Stimulated activated CD8-positive, alpha-beta memory T cell treated with anti-CD3 and anti-CD28 coated beads, Interleukin-2, amount 100 ng/mL, for 1 hour (primary cell): Measurements from ENCODE around the gene CRACR2A.

Experiments used
- DNase-seq, 2 donors: peaks; one replicate each; pipeline ENCODE4 v3.0.0-alpha.2; 2020; ENCODE audit warnings: low read depth in 2 of 2

CRACR2A gene

GRCh38 chr12:3622021-3622821 lies 130.7 kb downstream of the CRACR2A start:
- no peak for DNase-seq

GRCh38 chr12:3620856-3621255 lies 132.1 kb downstream of the CRACR2A start:
- DNase-seq: no peak

GRCh38 chr12:3617565-3617964 lies 135.3 kb downstream of the CRACR2A start:
- DNase-seq: no peak

GRCh38 chr12:3615862-3616261 lies 137.0 kb downstream of the CRACR2A start:
- DNase-seq: no peak

GRCh38 chr12:3614806-3615466 lies 138.0 kb downstream of the CRACR2A start:
- DNase-seq: no peak

- DNase-seq: no peak
Observed at GRCh38 chr12:3613641-3614395, 139.1 kb downstream of the CRACR2A start.

GRCh38 chr12:3611860-3612703 lies 140.8 kb downstream of the CRACR2A start:
- no peak for DNase-seq

- no peak for DNase-seq
Observed at GRCh38 chr12:3607821-3608220, 145.1 kb downstream of the CRACR2A start.

- no peak for DNase-seq
Observed at GRCh38 chr12:3607039-3607720, 145.7 kb downstream of the CRACR2A start.

- no peak for DNase-seq
Observed at GRCh38 chr12:3606128-3606527, 146.8 kb downstream of the CRACR2A start.

GRCh38 chr12:3605692-3606091 lies 147.2 kb downstream of the CRACR2A start:
- DNase-seq: no peak

- no peak for DNase-seq
Observed at GRCh38 chr12:3604748-3605586, 147.9 kb downstream of the CRACR2A start.

- no peak for DNase-seq
Observed at GRCh38 chr12:3604286-3604685, 148.6 kb downstream of the CRACR2A start.

- DNase-seq: no peak
Observed at GRCh38 chr12:3603576-3603975, 149.3 kb downstream of the CRACR2A start.

GRCh38 chr12:3602488-3602887 lies 150.4 kb downstream of the CRACR2A start:
- no peak for DNase-seq

- no peak for DNase-seq
Observed at GRCh38 chr12:3601461-3602150, 151.3 kb downstream of the CRACR2A start.

GRCh38 chr12:3600951-3601350 lies 152.0 kb downstream of the CRACR2A start:
- no peak for DNase-seq

- DNase-seq: no peak
Observed at GRCh38 chr12:3600039-3600720, 152.7 kb downstream of the CRACR2A start.
